Gastrocnemius medialis (tissue), 4 donors: Measurements from ENCODE around the gene NLRP7.
"Not testable (repeated sequence)": the region's sequence is repeated elsewhere in the genome, so short reads cannot be mapped to it uniquely, and the experiment has no call there.

Experiments
- POLR2A ChIP-seq, 2 donors: fragments of 450-650 bp; IDR thresholded peaks; one replicate each; pipeline ENCODE4 v1.6.1; 2017; ENCODE audit warnings: antibody characterized with exemption in 2 of 2, mild to moderate bottlenecking in 2 of 2, moderate library complexity in 2 of 2
- TF ChIP-seq, protein P1 (sequence below), 5 experiments: fragments of 450-650 bp in 3 of 5; fragments of 200-600 bp in 2 of 5; sonication (generic) in 2 of 5; IDR thresholded peaks in 4 of 5; conservative IDR thresholded peaks in 1 of 5; 1 replicate in 4 of 5; 2 replicates in 1 of 5; pipeline ENCODE4 v1.5.1; 2016 to 2019; ENCODE audit warnings: antibody characterized with exemption in 5 of 5, mild to moderate bottlenecking in 3 of 5, moderate library complexity in 3 of 5

DNA sequence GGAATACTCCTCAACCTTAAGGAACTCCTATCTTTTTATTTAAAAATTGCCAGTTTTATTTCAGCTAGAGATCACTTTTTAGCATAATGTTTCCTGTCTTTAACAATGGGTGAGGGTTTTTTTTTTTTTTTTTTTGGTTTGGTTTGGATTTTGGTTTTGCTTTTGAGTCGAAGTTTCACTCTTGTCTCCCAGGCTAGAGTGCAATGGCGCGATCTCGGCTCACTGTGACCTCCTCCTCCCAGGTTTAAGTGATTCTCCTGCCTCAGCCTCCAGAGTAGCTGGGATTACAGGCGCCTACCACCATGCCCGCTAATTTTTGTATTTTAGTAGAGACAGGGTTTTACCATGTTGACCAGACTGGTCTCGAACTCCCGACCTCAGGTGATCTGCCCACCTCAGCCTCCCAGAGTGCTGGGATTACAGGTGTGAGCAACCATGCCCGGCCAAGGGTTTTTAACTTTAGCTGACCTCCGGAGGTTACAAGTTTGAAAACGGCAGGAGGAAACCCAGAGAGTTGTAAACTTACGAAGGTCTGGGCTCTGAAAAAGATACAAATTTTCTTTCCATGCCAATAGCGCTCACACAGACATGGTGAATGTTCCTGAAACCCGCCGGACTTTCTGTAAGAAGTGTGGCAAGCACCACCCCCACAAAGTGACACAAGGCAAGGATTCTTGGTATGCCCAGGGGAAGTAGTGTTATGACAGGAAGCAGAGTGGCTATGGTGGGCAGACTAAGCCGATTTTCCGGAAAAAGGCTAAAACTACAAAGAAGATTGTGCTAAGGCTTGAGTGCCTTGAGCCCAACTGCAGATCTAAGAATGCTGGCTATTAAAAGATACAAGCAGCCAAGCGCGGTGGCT lies 26.1 kb upstream of the NLRP7 start:
- TF ChIP-seq, protein P1, sequence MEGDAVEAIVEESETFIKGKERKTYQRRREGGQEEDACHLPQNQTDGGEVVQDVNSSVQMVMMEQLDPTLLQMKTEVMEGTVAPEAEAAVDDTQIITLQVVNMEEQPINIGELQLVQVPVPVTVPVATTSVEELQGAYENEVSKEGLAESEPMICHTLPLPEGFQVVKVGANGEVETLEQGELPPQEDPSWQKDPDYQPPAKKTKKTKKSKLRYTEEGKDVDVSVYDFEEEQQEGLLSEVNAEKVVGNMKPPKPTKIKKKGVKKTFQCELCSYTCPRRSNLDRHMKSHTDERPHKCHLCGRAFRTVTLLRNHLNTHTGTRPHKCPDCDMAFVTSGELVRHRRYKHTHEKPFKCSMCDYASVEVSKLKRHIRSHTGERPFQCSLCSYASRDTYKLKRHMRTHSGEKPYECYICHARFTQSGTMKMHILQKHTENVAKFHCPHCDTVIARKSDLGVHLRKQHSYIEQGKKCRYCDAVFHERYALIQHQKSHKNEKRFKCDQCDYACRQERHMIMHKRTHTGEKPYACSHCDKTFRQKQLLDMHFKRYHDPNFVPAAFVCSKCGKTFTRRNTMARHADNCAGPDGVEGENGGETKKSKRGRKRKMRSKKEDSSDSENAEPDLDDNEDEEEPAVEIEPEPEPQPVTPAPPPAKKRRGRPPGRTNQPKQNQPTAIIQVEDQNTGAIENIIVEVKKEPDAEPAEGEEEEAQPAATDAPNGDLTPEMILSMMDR (IDR thresholded peaks at IDR 0.05 in 4 of 5, conservative IDR thresholded peaks at IDR 0.05 in 1 of 5), result not testable (repeated sequence)
- TF ChIP-seq POLR2A (IDR thresholded peaks at IDR 0.05), result not testable (repeated sequence)
